IMR-90 (cell line): Measurements from ENCODE around the gene SEC16A. TPM values are rescaled to one million over a fixed set of nuclear protein-coding genes. Genes with fewer than 3 reads are reported as not detected.

Experiments used
- ATAC-seq: fragments of 200-7000 bp; cut with Tn5 transposase; 2 replicates; pipeline ENCODE4 v1.9.1; 2020; ENCODE audit warnings: low read depth, mild to moderate bottlenecking, moderate library complexity
- BruUV-seq: library from RNA; stranded (reverse); fragments of 400-500 nt; replicated peaks from 2 replicates; lab custom pipeline; 2021; lab: Mats Ljungman, UMichigan
- CTCF ChIA-PET: fragments of 300-600 bp; formaldehyde crosslinking; extraction: SDS; loops from one replicate; lab custom pipeline; 2021; ENCODE audit warnings: antibody characterized with exemption; lab: Yijun Ruan, JAX
- POLR2A ChIA-PET: fragments of 300-600 bp; sonication (Branson Sonifier 250); formaldehyde crosslinking; loops from one replicate; lab custom pipeline; 2022; ENCODE audit warnings: antibody characterized with exemption; ENCODE audit not compliant: unreplicated experiment; lab: Charles Lee
- DNase-seq: peaks from one replicate; pipeline ENCODE4 v3.0.0; 2013
- H2AFZ ChIP-seq: replicated peaks from 2 replicates; pipeline ENCODE3; 2013; ENCODE audit warnings: low read length, mild to moderate bottlenecking; ENCODE audit not compliant: poor library complexity
- H2AK5ac ChIP-seq: 2 replicates; pipeline ENCODE4 v1.6.1; 2013; ENCODE audit warnings: low read depth, low read length, inconsistent platforms
- H2AK9ac ChIP-seq: replicated peaks from 2 replicates; pipeline ENCODE3; 2013; ENCODE audit warnings: mild to moderate bottlenecking, low read depth, low read length, moderate library complexity; ENCODE audit not compliant: poor library complexity
- H2BK120ac ChIP-seq: 2 replicates; pipeline ENCODE4 v1.6.1; 2013; ENCODE audit warnings: low read depth, low read length, inconsistent platforms
- H2BK15ac ChIP-seq: 3 replicates; pipeline ENCODE4 v1.6.1; 2013; ENCODE audit warnings: low read depth, low read length, inconsistent platforms
- H2BK20ac ChIP-seq: 2 replicates; pipeline ENCODE4 v1.6.1; 2013; ENCODE audit warnings: low read depth, mild to moderate bottlenecking, inconsistent platforms, low read length, moderate library complexity
- H2BK5ac ChIP-seq: 2 replicates; pipeline ENCODE4 v1.6.1; 2013; ENCODE audit warnings: mild to moderate bottlenecking, low read depth, low read length, inconsistent platforms; ENCODE audit not compliant: poor library complexity, severe bottlenecking
- H3K14ac ChIP-seq: replicated peaks from 2 replicates; pipeline ENCODE4 v1.6.1; 2013; ENCODE audit warnings: low read depth, low read length, inconsistent platforms
- H3K18ac ChIP-seq: 2 replicates; pipeline ENCODE4 v1.6.1; 2013; ENCODE audit warnings: low read depth, low read length, control low read depth
- H3K23ac ChIP-seq: 2 replicates; pipeline ENCODE4 v1.6.1; 2013; ENCODE audit warnings: low read depth, low read length, inconsistent platforms
- H3K27ac ChIP-seq: 2 replicates; pipeline ENCODE4 v1.5.1; 2013; ENCODE audit warnings: mild to moderate bottlenecking, control low read depth, low read length; ENCODE audit not compliant: insufficient read depth
- H3K27me3 ChIP-seq: 2 replicates; pipeline ENCODE4 v1.6.1; 2013; ENCODE audit warnings: low read length; ENCODE audit not compliant: control insufficient read depth, insufficient read depth
- H3K36me3 ChIP-seq: 2 replicates; pipeline ENCODE4 v1.6.1; 2013; ENCODE audit warnings: low read length, mixed read lengths; ENCODE audit not compliant: control insufficient read depth, insufficient read depth
- H3K4ac ChIP-seq: 2 replicates; pipeline ENCODE4 v1.6.1; 2013; ENCODE audit warnings: low read depth, low read length, inconsistent platforms
- H3K4me1 ChIP-seq: 2 replicates; pipeline ENCODE4 v1.6.1; 2013; ENCODE audit warnings: low read length, mixed read lengths; ENCODE audit not compliant: control insufficient read depth, insufficient read depth
- H3K4me2 ChIP-seq: 2 replicates; pipeline ENCODE4 v1.6.1; 2013; ENCODE audit warnings: low read depth, mild to moderate bottlenecking, control low read depth, low read length, moderate library complexity
- H3K4me3 ChIP-seq: 2 replicates; pipeline ENCODE4 v1.5.1; 2013; ENCODE audit warnings: low read depth, mild to moderate bottlenecking, control low read depth, low read length, moderate library complexity; ENCODE audit not compliant: insufficient read depth
- H3K56ac ChIP-seq: 2 replicates; pipeline ENCODE4 v1.6.1; 2013; ENCODE audit warnings: low read length, inconsistent platforms; ENCODE audit not compliant: insufficient read depth; ENCODE audit errors: extremely low read depth
- H3K79me1 ChIP-seq, 2 experiments: 2 replicates each; pipeline ENCODE4 v1.6.1; 2013; ENCODE audit warnings: low read length in 2 of 2, inconsistent platforms in 1 of 2, low read depth in 1 of 2
- H3K9ac ChIP-seq: 2 replicates; pipeline ENCODE4 v1.6.1; 2013; ENCODE audit warnings: low read depth, low read length, control low read depth
- H3K9me1 ChIP-seq: 2 replicates; pipeline ENCODE4 v1.6.1; 2013; ENCODE audit warnings: low read length, inconsistent platforms; ENCODE audit not compliant: insufficient read depth
- H3K9me3 ChIP-seq: 2 replicates; pipeline ENCODE4 v1.6.1; 2013; ENCODE audit warnings: low read length; ENCODE audit not compliant: control insufficient read depth, insufficient read depth
- H4K20me1 ChIP-seq: 2 replicates; pipeline ENCODE4 v1.6.1; 2013; ENCODE audit warnings: low read length, inconsistent platforms; ENCODE audit not compliant: insufficient read depth
- H4K5ac ChIP-seq: 2 replicates; pipeline ENCODE4 v1.6.1; 2013; ENCODE audit warnings: mild to moderate bottlenecking, low read depth, low read length, control low read depth
- H4K8ac ChIP-seq, 2 experiments: 2 replicates each; pipeline ENCODE4 v1.6.1; 2013; ENCODE audit warnings: low read depth in 2 of 2, low read length in 2 of 2, control low read depth in 1 of 2, inconsistent platforms in 1 of 2
- H4K91ac ChIP-seq: 2 replicates; pipeline ENCODE4 v1.6.1; 2013; ENCODE audit warnings: low read depth, low read length, inconsistent platforms; ENCODE audit not compliant: insufficient read depth
- BHLHE40 ChIP-seq: fragments of 150-350 bp; IDR thresholded peaks from 2 replicates; pipeline ENCODE4 v1.6.1; 2016; ENCODE audit warnings: mild to moderate bottlenecking, low read depth, low read length
- CEBPB ChIP-seq: IDR thresholded peaks from 2 replicates; pipeline ENCODE4 v1.6.1; 2012; ENCODE audit warnings: low read depth, low read length, improper control_type of control experiment
- CHD1 ChIP-seq: IDR thresholded peaks from 2 replicates; pipeline ENCODE4 v1.6.1; 2012; ENCODE audit warnings: low read depth, low read length, improper control_type of control experiment
- ELK1 ChIP-seq: fragments of 150-350 bp; IDR thresholded peaks from 2 replicates; pipeline ENCODE4 v1.6.1; 2016; ENCODE audit warnings: low read depth, mild to moderate bottlenecking, low read length, moderate library complexity, borderline replicate concordance
- FOS ChIP-seq: fragments of 150-350 bp; IDR thresholded peaks from 2 replicates; pipeline ENCODE4 v1.6.1; 2016; ENCODE audit warnings: low read depth, low read length
- MAFK ChIP-seq: IDR thresholded peaks from 2 replicates; pipeline ENCODE4 v1.6.1; 2012; ENCODE audit warnings: low read depth, low read length, improper control_type of control experiment
- MAZ ChIP-seq: IDR thresholded peaks from 2 replicates; pipeline ENCODE4 v1.6.1; 2012; ENCODE audit warnings: low read depth, mild to moderate bottlenecking, low read length, improper control_type of control experiment, moderate library complexity, borderline replicate concordance
- MXI1 ChIP-seq: IDR thresholded peaks from 2 replicates; pipeline ENCODE4 v1.6.1; 2012; ENCODE audit warnings: low read depth, mild to moderate bottlenecking, low read length, moderate library complexity, borderline replicate concordance
- NFE2L2 ChIP-seq: fragments of 150-350 bp; IDR thresholded peaks from 2 replicates; pipeline ENCODE4 v1.6.1; 2016; ENCODE audit warnings: low read depth, mild to moderate bottlenecking, low read length
- POLR2A ChIP-seq: IDR thresholded peaks from 2 replicates; pipeline ENCODE4 v1.6.1; 2012; ENCODE audit warnings: mild to moderate bottlenecking, low read depth, low read length
- RAD21 ChIP-seq: IDR thresholded peaks from 2 replicates; pipeline ENCODE4 v1.6.1; 2012; ENCODE audit warnings: low read length, improper control_type of control experiment
- RCOR1 ChIP-seq: IDR thresholded peaks from 2 replicates; pipeline ENCODE4 v1.6.1; 2012; ENCODE audit warnings: mild to moderate bottlenecking, low read length, improper control_type of control experiment; ENCODE audit not compliant: insufficient replicate concordance
- RFX5 ChIP-seq: IDR thresholded peaks from 2 replicates; pipeline ENCODE4 v1.8.0; 2012; ENCODE audit warnings: low read depth, mild to moderate bottlenecking, low read length, moderate library complexity
- SMC3 ChIP-seq: fragments of 150-350 bp; IDR thresholded peaks from 2 replicates; pipeline ENCODE4 v1.6.1; 2016; ENCODE audit warnings: low read depth, mild to moderate bottlenecking, antibody characterized with exemption, low read length, moderate library complexity
- WGBS, 2 experiments: methylation state at CpG; one replicate each; pipeline versions ENCODE4 v1.1.5 to v1.1.7; 2013; ENCODE audit warnings: missing lambda C conversion rate in 2 of 2; ENCODE audit not compliant: insufficient read length in 1 of 2; ENCODE audit errors: extremely low coverage in 2 of 2; 5-methylcytosine and 5-hydroxymethylcytosine counted together
- dilution Hi-C: fragments of 300-500 bp; cut with HindIII; formaldehyde crosslinking; loops from one replicate; pipeline ENCODE4 v1.14.3; 2018; ENCODE audit warnings: low sequenced_read_pairs; ENCODE audit not compliant: unreplicated experiment
- in situ Hi-C: fragments of 300-500 bp; cut with MboI; formaldehyde crosslinking; loops from 3 replicates; pipeline ENCODE4 v1.14.3; 2019; ENCODE audit warnings: low sequenced_read_pairs, inconsistent platforms, mixed read lengths
- intact Hi-C: fragments of 100-400 bp; cut with micrococcal nuclease; formaldehyde crosslinking; loops from 2 replicates; pipeline ENCODE4 v1.10.0; 2022
- polyA plus RNA-seq, 3 experiments: library from polyadenylated mRNA; depleted of rRNA; stranded (reverse); fragments of >200 nt; gene quantifications; 2 replicates each; pipeline ENCODE4 v1.2.3, GENCODE V29; 2012; ENCODE audit warnings: low replicate concordance in 1 of 3
- total RNA-seq: library from RNA; depleted of rRNA; stranded (reverse); fragments of >200 nt; gene quantifications from 2 replicates; pipeline ENCODE4 v1.2.3, GENCODE V29; 2012
- TF ChIP-seq, protein P1 (sequence below): conservative IDR thresholded peaks from 2 replicates; pipeline ENCODE4 v1.5.1; 2012; ENCODE audit warnings: mild to moderate bottlenecking, low read depth, low read length, improper control_type of control experiment
- TF ChIP-seq, protein P2 (sequence below): fragments of 150-350 bp; IDR thresholded peaks from 2 replicates; pipeline ENCODE4 v1.6.1; 2017; ENCODE audit warnings: mild to moderate bottlenecking, antibody characterized with exemption, low read length, low read depth

SEC16A gene
- total and polyA plus RNA-seq, 2 of the 4 experiments (the other 2 are of a cell fraction): 12.2 to 48.1 TPM

- Histone ChIP-seq H3K9ac (no peak overlapping the region), H3K9me1 (no peaks in the 10 kb centered on the region), H2AFZ (no peak overlapping the region), H2BK120ac (no peak overlapping the region), H2AK5ac (no peak overlapping the region), H3K14ac (no peak overlapping the region), H2BK20ac (no peak overlapping the region), H2AK9ac (no peak overlapping the region), H3K4me3 (no peak overlapping the region), H3K18ac (no peak overlapping the region), H3K9me3 (no peaks in the 10 kb centered on the region), H3K4ac (no peak overlapping the region), H3K27ac (no peak overlapping the region), H3K79me1 (peaks cover 11 to 25% of the 10 kb centered on the region in 2 experiments; a peak in 2 of 4 replicates), H3K56ac (no peak overlapping the region), H3K4me2 (no peak overlapping the region), H3K4me1 (no peaks in the 10 kb centered on the region), H4K91ac (no peak overlapping the region), H4K20me1 (peaks cover 14% of the 10 kb centered on the region), H2BK5ac (no peak overlapping the region), H3K23ac (no peak overlapping the region), H3K36me3 (peaks cover 77% of the 10 kb centered on the region), H2BK15ac (no peak overlapping the region), H4K8ac (no peak overlapping the region), H3K27me3 (no peaks in the 10 kb centered on the region), H4K5ac (no peak overlapping the region)
- ChIA-PET CTCF (no interaction called here), POLR2A (no interaction called here)
- 95% methylated on average over 9 of the region's 11 CpGs; no CpG with 5 or more reads in 1 of the 2 experiments for WGBS, 2 experiments
- BruUV-seq: no TSS peak
- no peak for ATAC-seq
- TF ChIP-seq ELK1: no peak
- TF ChIP-seq NFE2L2: no peak
- no peak for TF ChIP-seq CHD1
- TF ChIP-seq, protein P1, sequence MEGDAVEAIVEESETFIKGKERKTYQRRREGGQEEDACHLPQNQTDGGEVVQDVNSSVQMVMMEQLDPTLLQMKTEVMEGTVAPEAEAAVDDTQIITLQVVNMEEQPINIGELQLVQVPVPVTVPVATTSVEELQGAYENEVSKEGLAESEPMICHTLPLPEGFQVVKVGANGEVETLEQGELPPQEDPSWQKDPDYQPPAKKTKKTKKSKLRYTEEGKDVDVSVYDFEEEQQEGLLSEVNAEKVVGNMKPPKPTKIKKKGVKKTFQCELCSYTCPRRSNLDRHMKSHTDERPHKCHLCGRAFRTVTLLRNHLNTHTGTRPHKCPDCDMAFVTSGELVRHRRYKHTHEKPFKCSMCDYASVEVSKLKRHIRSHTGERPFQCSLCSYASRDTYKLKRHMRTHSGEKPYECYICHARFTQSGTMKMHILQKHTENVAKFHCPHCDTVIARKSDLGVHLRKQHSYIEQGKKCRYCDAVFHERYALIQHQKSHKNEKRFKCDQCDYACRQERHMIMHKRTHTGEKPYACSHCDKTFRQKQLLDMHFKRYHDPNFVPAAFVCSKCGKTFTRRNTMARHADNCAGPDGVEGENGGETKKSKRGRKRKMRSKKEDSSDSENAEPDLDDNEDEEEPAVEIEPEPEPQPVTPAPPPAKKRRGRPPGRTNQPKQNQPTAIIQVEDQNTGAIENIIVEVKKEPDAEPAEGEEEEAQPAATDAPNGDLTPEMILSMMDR: no peak
- no peak for TF ChIP-seq BHLHE40
- no peak for TF ChIP-seq RAD21
- no peak for TF ChIP-seq RFX5
- TF ChIP-seq SMC3: no peak
- TF ChIP-seq, protein P2, sequence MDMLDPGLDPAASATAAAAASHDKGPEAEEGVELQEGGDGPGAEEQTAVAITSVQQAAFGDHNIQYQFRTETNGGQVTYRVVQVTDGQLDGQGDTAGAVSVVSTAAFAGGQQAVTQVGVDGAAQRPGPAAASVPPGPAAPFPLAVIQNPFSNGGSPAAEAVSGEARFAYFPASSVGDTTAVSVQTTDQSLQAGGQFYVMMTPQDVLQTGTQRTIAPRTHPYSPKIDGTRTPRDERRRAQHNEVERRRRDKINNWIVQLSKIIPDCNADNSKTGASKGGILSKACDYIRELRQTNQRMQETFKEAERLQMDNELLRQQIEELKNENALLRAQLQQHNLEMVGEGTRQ: no peak
- TF ChIP-seq MXI1: no peak
- TF ChIP-seq MAZ: no peak
- no peak for TF ChIP-seq POLR2A
- no peak for TF ChIP-seq RCOR1
- TF ChIP-seq CEBPB: no peak
- TF ChIP-seq FOS: no peak
- no peak for TF ChIP-seq MAFK
- dilution Hi-C loops (no loop called here), intact Hi-C loops (no loop called here), in situ Hi-C loops (no loop called here)
- no peak for DNase-seq
These were observed 29.5 kb downstream of the SEC16A start for GRCh38 chr9:136453326-136453725.
